Adrenal gland (tissue), 12 donors: ENCODE measurements around the gene KCNH1. TPM values are rescaled to one million over a fixed set of nuclear protein-coding genes. Genes with fewer than 3 reads are reported as not detected.

Experiments
- DNase-seq, 7 donors: peaks; one replicate each; pipeline ENCODE4 v3.0.0-alpha.2; 2019 to 2020
- H3K27ac ChIP-seq, 5 donors: fragments of 200-600 bp; sonication (generic) in 4 of 5; 1 replicate in 3 of 5; 2 replicates in 2 of 5; pipeline versions ENCODE4 v1.5.1 to v1.8.0; 2016 to 2020; ENCODE audit warnings: mild to moderate bottlenecking in 1 of 5
- H3K27me3 ChIP-seq: fragments of 200-600 bp; 2 replicates; pipeline ENCODE4 v1.8.0; 2021
- H3K36me3 ChIP-seq, 2 donors: fragments of 200-600 bp; replicated peaks in 1 of 2; 1 replicate in 1 of 2; 2 replicates in 1 of 2; pipeline versions ENCODE4 v1.5.1 to v1.8.0; 2018 to 2022
- H3K4me1 ChIP-seq, 2 donors: fragments of 200-600 bp; replicated peaks in 1 of 2; 1 replicate in 1 of 2; 2 replicates in 1 of 2; pipeline versions ENCODE4 v1.5.1 to v1.8.0; 2018 to 2021
- H3K4me3 ChIP-seq, 4 donors: fragments of 200-600 bp; sonication (generic) in 3 of 4; one replicate each; pipeline ENCODE4 v1.5.1; 2016 to 2018
- H3K9me3 ChIP-seq, 3 donors: fragments of 200-600 bp; sonication (generic) in 1 of 3; replicated peaks in 1 of 3; 1 replicate in 2 of 3; 2 replicates in 1 of 3; pipeline versions ENCODE4 v1.5.1 to v1.8.0; 2016 to 2021
- POLR2A ChIP-seq, 2 donors: fragments of 450-650 bp; IDR thresholded peaks; one replicate each; pipeline ENCODE4 v1.6.1; 2017; ENCODE audit warnings: antibody characterized with exemption in 2 of 2, mild to moderate bottlenecking in 2 of 2, moderate library complexity in 1 of 2
- WGBS, 4 donors: extraction: QIAGEN DNeasy Blood & Tissue Kit in 2 of 4; methylation state at CpG; one replicate each; pipeline versions ENCODE4 v1.1.5 to v1.1.7; 2013 to 2017; 5-methylcytosine and 5-hydroxymethylcytosine counted together
- intact Hi-C, 2 donors: fragments of 100-400 bp; cut with DNase I; formaldehyde crosslinking; loops; one replicate each; pipeline versions ENCODE4 v1.14.1 to v1.15.0; 2022 to 2023
- polyA plus RNA-seq, 3 donors: library from polyadenylated mRNA; stranded (reverse); fragments of 200-250 nt in 2 of 3; fragments of 350-450 nt in 1 of 3; fragmentation: Illumina TruSeq in 1 of 3; extraction: RNeasy Lipid Tissue Mini Kit (QIAGEN cat#74804) in 1 of 3; gene quantifications; one replicate each; pipeline ENCODE4 v1.2.3, GENCODE V29; 2013 to 2014
- total RNA-seq, 9 donors: library from RNA; depleted of rRNA in 4 of 9; stranded (reverse); fragments of >200 nt in 4 of 9; fragments of 120-200 nt in 1 of 9; fragmentation: NEBNext Ultra II Directional in 1 of 9; extraction: Animal tissue kit (Norgen Biotek cat#: 25700) in 1 of 9; gene quantifications; one replicate each; pipeline versions ENCODE4 v1.1.0 to v1.2.4, GENCODE V29; 2013 to 2023
- TF ChIP-seq, protein P1 (sequence below), 6 experiments: fragments of 450-650 bp in 4 of 6; fragments of 200-600 bp in 2 of 6; sonication (generic) in 1 of 6; IDR thresholded peaks; 1 replicate in 5 of 6; 2 replicates in 1 of 6; pipeline versions ENCODE4 v1.5.1 to v1.8.0; 2016 to 2021; ENCODE audit warnings: antibody characterized with exemption in 6 of 6, mild to moderate bottlenecking in 2 of 6, moderate library complexity in 1 of 6
- donor health status: healthy with polysubstance abuse.
- donor health status: Bipolar disorder and iron deficiency.
- donor health status: DM: yes; HTN: yes; CAD: no.
- donor health status: DM: no; HTN: no; CAD: no.
- donor health status: DM: no; HTN: no; CAD: no.
- donor health status: DM: yes; HTN: yes; CAD: no.

Gene KCNH1
- total and polyA plus RNA-seq, 12 donors, result 0.15 to 2.2 (median 0.73) TPM; not detected in 4

DNA sequence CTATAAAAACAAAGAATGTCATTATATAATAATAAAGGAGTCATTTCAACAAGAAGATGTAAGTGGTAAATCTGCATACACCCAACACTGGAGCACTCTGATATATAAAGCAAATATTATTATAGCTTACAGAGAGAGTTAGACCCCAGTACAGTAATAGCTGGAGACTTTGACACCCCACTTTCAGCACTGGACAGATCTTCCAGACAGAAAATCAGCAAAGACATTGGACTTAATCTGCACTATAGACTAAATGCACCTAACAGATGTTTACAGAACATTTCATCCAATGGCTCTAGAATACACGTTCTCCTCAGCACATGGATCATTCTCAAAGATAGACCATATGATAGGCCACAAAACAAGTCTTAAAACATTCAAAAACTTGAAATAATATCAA, 20.0 kb upstream of the KCNH1 start:
- DNase-seq, result no peak
- Histone ChIP-seq H3K4me3 (no peak overlapping the region), H3K27me3 (no peaks in the 10 kb centered on the region), H3K27ac (no peak overlapping the region), H3K36me3 (no peaks in the 10 kb centered on the region), H3K9me3 (no peaks in the 10 kb centered on the region), H3K4me1 (no peaks in the 10 kb centered on the region)
- intact Hi-C loops, result no loop called here
- TF ChIP-seq, protein P1, sequence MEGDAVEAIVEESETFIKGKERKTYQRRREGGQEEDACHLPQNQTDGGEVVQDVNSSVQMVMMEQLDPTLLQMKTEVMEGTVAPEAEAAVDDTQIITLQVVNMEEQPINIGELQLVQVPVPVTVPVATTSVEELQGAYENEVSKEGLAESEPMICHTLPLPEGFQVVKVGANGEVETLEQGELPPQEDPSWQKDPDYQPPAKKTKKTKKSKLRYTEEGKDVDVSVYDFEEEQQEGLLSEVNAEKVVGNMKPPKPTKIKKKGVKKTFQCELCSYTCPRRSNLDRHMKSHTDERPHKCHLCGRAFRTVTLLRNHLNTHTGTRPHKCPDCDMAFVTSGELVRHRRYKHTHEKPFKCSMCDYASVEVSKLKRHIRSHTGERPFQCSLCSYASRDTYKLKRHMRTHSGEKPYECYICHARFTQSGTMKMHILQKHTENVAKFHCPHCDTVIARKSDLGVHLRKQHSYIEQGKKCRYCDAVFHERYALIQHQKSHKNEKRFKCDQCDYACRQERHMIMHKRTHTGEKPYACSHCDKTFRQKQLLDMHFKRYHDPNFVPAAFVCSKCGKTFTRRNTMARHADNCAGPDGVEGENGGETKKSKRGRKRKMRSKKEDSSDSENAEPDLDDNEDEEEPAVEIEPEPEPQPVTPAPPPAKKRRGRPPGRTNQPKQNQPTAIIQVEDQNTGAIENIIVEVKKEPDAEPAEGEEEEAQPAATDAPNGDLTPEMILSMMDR (IDR thresholded peaks at IDR 0.05), result no peak
- no peak for TF ChIP-seq POLR2A (IDR thresholded peaks at IDR 0.05)
- 23 to 50% (median 36%) methylated on average over 1 of the region's 1 CpG for WGBS, 4 donors

DNA sequence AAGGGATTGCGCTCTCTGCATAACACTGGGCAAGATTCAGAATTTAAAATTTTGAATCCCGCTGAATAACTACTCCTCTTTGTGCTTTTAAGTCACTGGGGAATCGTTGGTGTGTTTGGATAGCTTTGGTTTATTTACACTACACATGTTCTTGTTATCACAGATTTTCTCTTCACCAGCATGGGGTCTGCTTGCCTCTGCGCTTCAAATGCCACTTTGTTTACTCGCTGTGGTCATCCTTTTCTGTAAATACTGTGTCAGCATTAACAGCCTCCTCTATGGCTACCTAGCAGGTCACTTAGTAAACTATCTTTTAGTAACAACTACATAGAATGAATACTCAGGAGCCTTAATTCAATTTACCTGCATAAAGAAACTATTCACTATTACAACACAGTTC, 14.4 kb upstream of the KCNH1 start:
- 68 to 72% (median 71%) methylated on average over 5 of the region's 5 CpGs for WGBS, 4 donors
- H3K9me3 ChIP-seq, result no peaks in the 10 kb centered on the region
- no peak for DNase-seq
- H3K4me1 ChIP-seq, result no peaks in the 10 kb centered on the region
- TF ChIP-seq, protein P1 (IDR thresholded peaks at IDR 0.05), result no peak
- TF ChIP-seq POLR2A (IDR thresholded peaks at IDR 0.05), result no peak
- H3K36me3 ChIP-seq, result no peaks in the 10 kb centered on the region
- intact Hi-C loops, result no loop called here
- no peaks in the 10 kb centered on the region for H3K27me3 ChIP-seq
- H3K27ac ChIP-seq, result no peak overlapping the region
- no peak overlapping the region for H3K4me3 ChIP-seq

DNA sequence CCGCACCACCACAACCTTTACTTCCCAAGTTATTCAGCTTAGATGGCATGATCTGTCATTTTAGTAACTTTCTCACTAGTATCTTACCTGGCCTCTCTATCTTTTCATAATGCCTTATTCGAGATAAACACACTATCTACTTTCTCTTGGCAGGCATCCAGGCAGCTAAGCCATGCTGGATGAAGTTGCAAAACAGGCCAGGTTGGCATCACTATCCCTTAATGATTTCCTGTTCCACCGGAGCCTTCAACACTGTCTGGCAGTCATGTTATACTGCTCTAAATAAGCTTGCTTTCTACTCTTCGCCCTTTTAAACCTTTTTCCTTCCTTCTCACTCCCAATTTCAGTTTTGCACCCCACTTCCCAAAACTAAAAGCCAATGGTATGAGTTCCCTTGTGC, 12.0 kb upstream of the KCNH1 start:
- no peak for DNase-seq
- no peak for TF ChIP-seq POLR2A (IDR thresholded peaks at IDR 0.05)
- WGBS, 4 donors, result 41 to 58% (median 52%) methylated on average over 4 of the region's 4 CpGs
- no peaks in the 10 kb centered on the region for H3K9me3 ChIP-seq
- intact Hi-C loops, result no loop called here
- H3K4me3 ChIP-seq, result no peak overlapping the region
- H3K4me1 ChIP-seq, result no peaks in the 10 kb centered on the region
- H3K36me3 ChIP-seq, result no peaks in the 10 kb centered on the region
- peaks cover 5% of the 10 kb centered on the region for H3K27me3 ChIP-seq
- H3K27ac ChIP-seq, result no peak overlapping the region

DNA sequence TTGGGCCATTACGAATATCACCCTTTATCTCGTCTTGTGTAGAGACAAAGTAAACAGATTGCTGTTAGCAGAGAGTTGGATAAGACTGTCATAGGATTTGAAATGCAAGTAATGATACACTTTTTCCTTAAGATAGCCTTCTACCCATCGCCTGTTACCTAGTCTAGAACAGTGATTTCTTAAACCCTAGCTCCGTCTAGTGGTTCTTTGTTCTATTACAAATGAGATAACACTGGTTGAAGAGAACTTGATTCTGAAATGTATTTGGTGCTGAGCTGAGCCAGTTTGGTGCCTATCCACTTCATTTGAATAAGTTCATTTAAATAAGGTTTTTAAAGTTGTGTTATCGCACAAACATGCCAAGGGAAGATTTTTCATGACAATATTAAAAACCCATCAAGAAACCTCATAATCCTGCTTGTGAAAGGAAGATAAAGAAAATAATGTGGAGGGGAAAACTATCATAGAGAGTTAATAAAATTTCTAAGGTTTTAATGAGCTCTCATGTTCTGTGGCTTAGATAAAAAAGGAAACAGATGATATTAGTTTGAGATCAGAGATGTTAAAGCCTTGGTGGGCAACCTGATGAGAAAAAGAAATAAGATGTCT, 1.5 kb upstream of the KCNH1 start:
- 14 to 27% (median 22%) methylated on average over 5 of the region's 5 CpGs for WGBS, 4 donors
- H3K27me3 ChIP-seq, result peaks cover 29% of the 10 kb centered on the region
- H3K27ac ChIP-seq, result no peak overlapping the region
- TF ChIP-seq, protein P1 (IDR thresholded peaks at IDR 0.05), result peak; percentile 21 to 64 (median 53)
- TF ChIP-seq POLR2A (IDR thresholded peaks at IDR 0.05), result no peak
- H3K4me3 ChIP-seq, result no peak overlapping the region
- no peaks in the 10 kb centered on the region for H3K36me3 ChIP-seq
- intact Hi-C loops, result loop anchor here (5.0 to 10.0 kb wide), 3 partner anchors 551 to 731 kb away; no protein-coding TSS in a partner anchor
- no peaks in the 10 kb centered on the region for H3K9me3 ChIP-seq
- DNase-seq, result no peak
- peaks cover 9 to 15% of the 10 kb centered on the region in 2 donors for H3K4me1 ChIP-seq

DNA sequence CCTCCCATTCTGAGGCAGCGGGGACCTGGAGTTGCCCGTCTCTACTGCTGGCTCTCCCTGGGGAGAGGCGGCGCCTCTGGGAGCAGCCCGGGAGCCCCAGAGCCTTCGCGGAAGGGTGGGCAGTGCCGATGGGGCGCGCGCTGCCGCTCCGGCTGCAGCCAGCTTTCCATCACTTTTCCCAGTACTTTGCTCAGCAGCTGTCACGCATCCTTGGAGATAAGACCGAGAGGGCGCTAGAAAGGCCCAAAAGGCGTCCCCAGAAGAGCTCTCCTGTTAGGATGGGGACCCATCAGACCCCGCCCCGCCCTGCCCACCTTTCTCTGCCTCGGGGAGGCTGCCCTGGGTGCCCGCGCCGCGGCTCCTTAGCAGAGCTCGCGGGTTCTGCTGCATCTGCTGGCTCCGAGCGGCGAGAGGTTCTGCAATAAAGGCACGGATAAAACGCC, 534 bp downstream of the KCNH1 start:
- H3K4me1 ChIP-seq, result peaks cover 9 to 15% of the 10 kb centered on the region in 2 donors
- no peaks in the 10 kb centered on the region for H3K9me3 ChIP-seq
- intact Hi-C loops, result loop anchor here (10.0 kb wide), 2 partner anchors 549 to 729 kb away; no protein-coding TSS in a partner anchor
- 0 to 3% (median 1%) methylated on average over 3 to 31 of the region's 31 CpGs for WGBS, 4 donors
- H3K36me3 ChIP-seq, result no peaks in the 10 kb centered on the region
- peak in 3 of 7 donors; percentile 1 to 57 (median 18) for DNase-seq
- no peak overlapping the region for H3K27ac ChIP-seq
- peaks cover 22% of the 10 kb centered on the region for H3K27me3 ChIP-seq
- no peak for TF ChIP-seq POLR2A (IDR thresholded peaks at IDR 0.05)
- TF ChIP-seq, protein P1 (IDR thresholded peaks at IDR 0.05), result no peak
- peak overlapping the region in 2 of 4 donors; percentile 30 to 52 for H3K4me3 ChIP-seq
